SKM-1 treated with dmso at 0.1 percent for 144 hours (cell line): Measurements from ENCODE around the gene SMAD1.
A peak's percentile ranks its signal among the peaks of the same experiment; 100 is the strongest.

ENCODE experiments used
- DNase-seq: peaks from one replicate; lab custom pipeline; 2025; ENCODE audit not compliant: unreplicated experiment; lab: John Stamatoyannopoulos, UW

SMAD1 gene

GRCh38 chr4:145481164-145481941, at the start of gene SMAD1:
Gene SMAD1, plus strand, starts transcription at chr4:145481853. Its CDS starts 32,761 bp downstream, at chr4:145514614.
- peak; percentile 68 for DNase-seq

GRCh38 chr4:145433684-145434083, 48.0 kb upstream of the SMAD1 start:
- DNase-seq: no peak

GRCh38 chr4:145435646-145436045, 46.0 kb upstream of the SMAD1 start:
- DNase-seq: no peak

- no peak for DNase-seq
Observed at GRCh38 chr4:145436114-145436513, 45.5 kb upstream of the SMAD1 start.

- DNase-seq: no peak
Observed at GRCh38 chr4:145436796-145437195, 44.9 kb upstream of the SMAD1 start.

GRCh38 chr4:145437466-145437865, 44.2 kb upstream of the SMAD1 start:
- DNase-seq: no peak

DNA sequence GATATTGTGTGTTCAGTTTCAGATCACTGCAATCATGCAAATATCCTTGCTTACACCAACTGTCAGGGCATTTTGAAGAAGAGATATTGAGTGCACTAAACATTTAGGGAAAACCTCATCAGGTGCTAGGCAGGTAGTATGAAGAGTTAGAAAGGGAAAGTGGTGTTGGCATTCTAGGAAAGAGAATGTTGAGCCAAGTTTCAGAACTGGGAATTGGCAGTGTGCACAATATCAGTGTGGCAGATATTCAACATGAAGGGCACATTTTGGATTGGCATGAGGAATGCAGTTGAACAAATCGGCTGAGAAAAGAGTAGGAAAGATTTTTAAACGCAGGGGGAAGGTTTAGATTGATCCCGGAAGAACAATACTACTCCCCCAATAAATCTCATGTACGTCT, 43.4 kb upstream of the SMAD1 start:
- no peak for DNase-seq

DNA sequence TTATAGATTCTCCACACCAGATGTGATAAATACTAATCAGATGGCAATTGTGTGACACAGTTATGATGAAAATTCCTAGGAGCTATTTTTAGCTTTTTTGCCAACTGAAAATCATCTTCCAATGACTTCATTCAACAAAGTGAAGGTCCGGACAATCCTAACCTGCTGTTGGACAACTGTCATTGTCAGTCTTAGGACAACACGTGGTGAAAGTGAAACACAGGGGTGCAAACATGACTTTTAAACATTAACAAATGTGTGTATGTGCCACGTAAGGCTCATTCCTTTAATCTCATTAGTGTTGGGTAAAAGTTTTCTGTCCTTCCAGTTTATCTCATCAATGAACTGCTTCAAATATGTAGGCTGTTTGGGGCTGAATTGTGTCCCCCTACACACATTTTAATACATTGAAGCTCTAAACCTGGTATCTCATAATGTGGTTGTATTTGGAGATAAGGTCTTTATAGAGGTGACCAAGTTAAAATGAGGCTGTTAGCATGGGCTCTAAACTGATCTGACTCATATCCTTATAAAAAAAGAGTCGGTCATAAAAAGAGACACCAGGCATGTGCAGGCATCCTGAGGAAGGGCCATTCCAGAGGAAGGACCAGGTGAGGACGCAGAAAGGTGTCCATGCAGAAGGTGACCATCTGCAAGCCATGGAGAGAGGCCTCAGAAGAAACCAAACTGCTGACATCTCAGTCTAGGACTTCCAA, 41.2 kb upstream of the SMAD1 start:
- no peak for DNase-seq

DNA sequence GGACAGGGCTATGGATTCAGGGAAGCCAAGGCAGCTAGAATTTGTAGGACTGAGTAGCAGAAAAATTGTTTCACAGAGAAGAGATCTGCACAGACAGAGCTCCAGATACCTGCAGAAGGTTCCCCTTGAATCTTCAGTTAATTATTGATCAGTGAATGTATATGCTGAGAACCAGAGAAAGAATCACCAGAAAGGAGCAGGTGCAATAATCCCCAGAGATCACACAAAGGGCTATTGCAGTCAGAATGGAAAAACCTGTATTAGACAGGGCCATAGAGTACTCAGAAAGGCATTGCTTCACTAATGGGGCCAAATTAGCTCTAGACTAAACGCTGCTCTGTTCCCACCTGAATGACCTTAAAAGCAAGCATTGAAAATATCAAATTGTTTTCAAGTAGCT, 35.5 kb upstream of the SMAD1 start:
- DNase-seq: no peak

DNA sequence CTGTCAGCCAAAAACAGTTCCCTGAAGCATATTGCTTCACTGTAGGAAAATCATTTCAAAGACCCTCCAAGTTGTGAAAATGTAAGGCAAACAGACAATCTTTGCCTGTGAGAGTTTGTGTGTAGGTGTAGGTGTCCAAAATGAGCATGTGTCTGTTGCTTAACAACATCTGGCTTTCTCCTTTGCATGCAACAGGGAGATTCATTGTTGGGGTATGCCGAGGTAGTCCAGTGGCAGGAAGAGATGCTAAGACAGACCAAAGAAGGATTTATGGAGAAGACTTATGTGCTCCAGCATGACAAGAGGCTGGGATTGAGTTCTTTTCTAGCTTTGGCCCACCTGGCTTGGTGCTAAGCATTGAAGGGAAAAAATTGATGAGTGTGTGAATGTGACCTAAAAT, 29.8 kb upstream of the SMAD1 start:
- DNase-seq: no peak

DNA sequence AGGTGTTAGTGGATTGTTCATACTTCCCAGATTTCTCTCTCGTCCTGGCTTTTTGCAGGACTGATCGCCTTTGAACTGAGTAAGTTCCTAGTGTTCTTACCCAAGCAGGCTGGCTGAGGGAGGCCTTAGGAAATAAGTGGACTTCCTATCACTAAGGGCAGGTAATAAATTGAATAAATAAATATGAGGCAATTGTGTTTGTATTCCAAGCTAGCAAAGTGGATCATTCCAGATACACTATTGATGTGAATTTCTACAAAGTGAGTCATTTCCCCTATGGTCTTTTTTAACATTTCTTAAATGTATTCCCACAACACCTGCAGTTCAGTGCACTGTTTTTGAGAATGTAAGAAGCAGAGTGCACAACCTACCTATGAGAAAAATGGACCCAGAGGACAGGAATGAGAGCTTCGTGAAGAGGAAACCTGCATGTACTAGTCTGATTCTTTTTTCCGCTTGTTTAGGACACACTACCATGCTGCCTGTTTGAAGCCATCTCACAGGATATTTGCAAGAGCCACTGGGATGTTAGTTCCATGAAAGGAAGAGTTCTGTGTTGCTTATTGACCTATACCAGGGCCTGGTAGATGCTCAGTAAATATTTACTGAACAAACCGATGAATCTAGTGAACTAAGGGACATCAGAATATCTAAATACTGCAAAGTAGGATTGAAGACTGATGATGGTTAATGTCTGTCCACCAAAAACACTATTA, 29.0 kb upstream of the SMAD1 start:
- no peak for DNase-seq

DNA sequence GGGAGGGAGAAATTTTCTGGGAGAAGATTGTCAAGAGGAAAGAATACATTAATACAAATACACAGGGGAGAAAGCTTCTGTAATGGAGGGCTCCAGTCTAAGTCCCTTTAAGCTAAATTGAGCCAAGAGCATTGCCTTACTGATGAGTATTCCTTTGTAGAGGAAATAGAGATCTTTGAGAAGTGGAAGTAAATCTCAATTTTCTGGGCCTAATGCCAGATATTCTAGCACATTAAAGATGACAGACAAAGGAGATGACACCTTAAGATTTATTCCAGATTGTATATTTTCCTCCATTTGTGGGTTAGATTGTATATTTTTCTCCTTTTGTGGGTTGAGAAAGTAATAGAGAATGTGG, 28.5 kb upstream of the SMAD1 start:
- no peak for DNase-seq

DNA sequence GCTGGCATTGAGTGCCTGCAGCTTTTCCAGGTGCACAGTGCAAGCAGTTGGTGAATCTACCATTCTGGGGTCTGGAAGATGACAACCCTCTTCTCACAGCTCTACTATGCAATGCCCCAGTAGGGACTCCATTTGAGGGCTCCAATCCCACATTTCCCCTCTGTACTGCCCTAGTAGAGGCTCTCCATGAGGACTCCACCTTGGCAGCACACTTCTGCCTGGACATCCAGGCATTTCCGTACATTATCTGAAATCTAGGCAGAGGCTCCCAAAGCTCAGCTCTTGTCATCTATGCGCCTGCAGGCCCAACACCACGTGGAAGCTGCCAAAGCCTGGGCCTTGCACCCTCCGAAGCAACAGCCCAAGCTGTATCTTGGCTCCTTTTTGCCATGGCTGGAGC, 8.4 kb upstream of the SMAD1 start:
- no peak for DNase-seq

- peak; percentile 89 for DNase-seq
Observed at GRCh38 chr4:145480257-145480656, 1.4 kb upstream of the SMAD1 start.

- DNase-seq: no peak
Observed at GRCh38 chr4:145481942-145482208, 222 bp downstream of the SMAD1 start.

- DNase-seq: peak; percentile 63
Observed at GRCh38 chr4:145482209-145483037, 770 bp downstream of the SMAD1 start.

DNA sequence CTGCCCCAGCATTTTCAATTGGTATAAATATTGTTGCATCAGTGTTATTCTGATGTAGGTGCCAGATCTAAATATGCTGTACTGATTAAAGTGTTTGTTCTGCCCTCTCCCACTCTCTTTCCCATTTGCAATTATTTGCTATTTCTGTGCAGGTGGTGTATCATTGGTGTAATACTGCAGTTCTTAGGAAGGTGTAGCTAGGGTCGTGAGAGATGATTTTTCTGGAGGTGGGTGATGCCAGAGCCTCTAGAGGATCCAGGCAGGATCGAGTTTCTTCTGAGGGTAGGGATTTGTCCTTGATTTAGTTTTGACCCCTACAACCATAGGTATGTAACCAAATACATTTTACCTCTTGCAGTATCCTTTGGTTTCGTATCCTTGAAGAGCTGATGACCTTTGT, 1.9 kb downstream of the SMAD1 start:
- DNase-seq: no peak

GRCh38 chr4:145484225-145484846, 2.7 kb downstream of the SMAD1 start:
- no peak for DNase-seq

DNA sequence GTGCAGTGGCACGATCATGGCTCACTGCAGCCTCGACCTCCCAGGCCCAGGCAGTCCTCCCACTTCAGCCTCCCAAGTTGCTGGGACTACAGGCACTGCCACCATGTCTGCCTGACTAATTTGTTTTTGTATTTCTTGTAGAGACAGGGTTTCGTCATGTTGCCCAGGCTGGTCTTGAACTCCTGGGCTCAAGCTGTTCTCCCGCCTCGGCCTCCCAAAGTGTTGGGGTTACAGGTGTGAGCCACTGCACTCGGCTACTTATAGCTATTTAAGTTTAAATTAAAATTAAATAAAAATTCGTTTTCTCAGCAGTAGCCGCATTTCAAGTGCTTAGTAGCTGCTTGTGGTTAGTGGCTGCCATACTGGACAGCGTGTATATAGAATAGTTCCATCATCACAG, 3.5 kb downstream of the SMAD1 start:
- no peak for DNase-seq

DNA sequence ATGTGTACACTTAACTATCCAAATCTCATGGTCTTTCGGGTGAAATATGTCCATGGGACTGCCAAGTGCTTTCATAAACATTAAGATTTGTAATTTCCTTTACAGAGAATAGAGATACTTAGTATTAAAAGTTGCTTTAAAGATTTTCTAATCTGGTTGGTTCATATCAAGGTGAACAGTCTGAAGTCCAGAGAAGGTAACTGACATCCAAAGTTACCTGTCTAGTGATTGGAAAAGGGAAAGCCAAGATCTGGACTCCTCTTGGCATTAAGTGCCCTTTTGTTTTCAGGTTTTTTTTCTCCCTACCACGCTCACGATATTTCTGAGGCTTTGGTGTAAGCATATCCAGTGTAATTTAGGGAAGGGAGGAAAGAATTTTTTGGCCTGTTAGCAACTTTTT, 5.0 kb downstream of the SMAD1 start:
- DNase-seq: no peak

GRCh38 chr4:145487631-145488030, 6.0 kb downstream of the SMAD1 start:
- no peak for DNase-seq
